Measurements from ENCODE around the gene KDM8.

- TF ChIP-seq EZH2 (IDR thresholded peaks at IDR 0.05; ENCODE audit: low read depth) = no peak
- TF ChIP-seq CTCF (conservative IDR thresholded peaks at IDR 0.05) = no peak
Observed at GRCh38 chr16:27231692-27232060, 28.4 kb downstream of the KDM8 start.

All from PC-9 (cell line).